GM21825 (cell line): ENCODE measurements around the gene CCT8.
"Not testable (repeated sequence)": the region's sequence is repeated elsewhere in the genome, so short reads cannot be mapped to it uniquely, and the experiment has no call there.

Experiments used
- ATAC-seq: cut with Tn5 transposase; IDR thresholded peaks from one replicate; pipeline ENCODE4 v1.9.1; 2021; ENCODE audit warnings: mild to moderate bottlenecking, moderate library complexity; ENCODE audit not compliant: unreplicated experiment

CCT8 gene

DNA sequence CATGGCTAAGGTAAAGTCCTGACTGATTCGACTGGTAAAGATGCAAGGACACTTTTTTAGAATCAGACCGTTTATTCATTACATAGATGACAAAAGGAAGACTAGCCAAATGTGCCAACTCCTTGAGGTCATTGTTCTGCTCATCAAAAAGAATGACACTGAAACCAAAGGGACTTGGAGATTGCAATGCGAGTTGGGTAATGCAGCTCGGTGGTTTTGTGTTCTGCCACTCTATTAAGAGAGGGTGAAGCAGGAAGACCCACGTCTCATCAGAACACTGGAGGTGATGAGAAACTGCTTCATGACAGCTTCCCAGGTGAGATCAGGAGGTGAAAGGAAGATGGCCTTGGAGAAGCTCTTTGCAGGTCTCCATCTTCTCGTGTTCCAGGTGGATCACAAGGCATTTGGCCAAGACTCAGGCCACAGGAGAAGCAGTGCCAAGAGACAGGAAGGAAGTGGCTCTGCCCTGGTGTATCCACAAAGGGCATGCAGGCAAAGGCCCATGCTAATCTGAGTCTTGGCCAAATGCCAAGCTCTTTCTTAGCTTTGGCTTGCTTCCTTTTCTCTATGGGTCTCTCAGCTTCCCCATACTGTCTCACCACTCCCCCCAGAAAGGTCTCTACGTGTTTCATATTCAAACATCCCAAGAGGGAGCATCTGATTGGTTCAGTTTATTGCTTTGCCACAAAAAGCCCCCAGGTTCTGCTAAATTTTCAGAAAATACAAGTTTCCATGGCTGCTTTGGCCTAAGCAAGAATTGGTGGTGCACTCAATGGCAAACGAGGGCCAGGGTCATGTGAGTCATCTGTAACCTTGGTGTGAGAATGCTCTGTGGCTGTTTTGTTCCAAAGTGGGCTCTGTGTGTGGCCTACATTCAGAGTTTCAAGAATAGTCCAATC, 5.7 kb upstream of the CCT8 start:
- peak; percentile 44 for ATAC-seq

DNA sequence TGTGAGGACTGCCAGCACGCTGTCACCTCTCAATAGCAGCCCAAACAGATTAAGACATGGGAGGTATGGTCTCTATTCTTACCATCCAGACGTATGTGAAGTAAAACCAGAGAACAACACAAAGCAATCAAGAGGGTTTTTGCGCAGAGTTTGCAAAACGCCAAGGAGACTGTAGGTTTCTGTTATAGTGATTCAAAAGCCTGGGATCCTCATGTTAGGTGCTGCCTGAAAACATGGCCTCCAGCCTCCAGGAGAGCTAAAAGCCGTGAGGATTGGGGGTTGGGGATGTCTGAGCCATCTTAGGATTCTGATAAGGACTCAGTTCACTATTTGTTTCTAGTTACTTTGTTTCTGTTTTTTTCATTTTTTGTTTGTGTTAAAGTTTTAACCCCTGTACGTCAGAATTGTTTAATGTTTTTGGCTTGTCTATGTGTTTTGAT, 4.2 kb upstream of the CCT8 start:
- ATAC-seq = no peak

DNA sequence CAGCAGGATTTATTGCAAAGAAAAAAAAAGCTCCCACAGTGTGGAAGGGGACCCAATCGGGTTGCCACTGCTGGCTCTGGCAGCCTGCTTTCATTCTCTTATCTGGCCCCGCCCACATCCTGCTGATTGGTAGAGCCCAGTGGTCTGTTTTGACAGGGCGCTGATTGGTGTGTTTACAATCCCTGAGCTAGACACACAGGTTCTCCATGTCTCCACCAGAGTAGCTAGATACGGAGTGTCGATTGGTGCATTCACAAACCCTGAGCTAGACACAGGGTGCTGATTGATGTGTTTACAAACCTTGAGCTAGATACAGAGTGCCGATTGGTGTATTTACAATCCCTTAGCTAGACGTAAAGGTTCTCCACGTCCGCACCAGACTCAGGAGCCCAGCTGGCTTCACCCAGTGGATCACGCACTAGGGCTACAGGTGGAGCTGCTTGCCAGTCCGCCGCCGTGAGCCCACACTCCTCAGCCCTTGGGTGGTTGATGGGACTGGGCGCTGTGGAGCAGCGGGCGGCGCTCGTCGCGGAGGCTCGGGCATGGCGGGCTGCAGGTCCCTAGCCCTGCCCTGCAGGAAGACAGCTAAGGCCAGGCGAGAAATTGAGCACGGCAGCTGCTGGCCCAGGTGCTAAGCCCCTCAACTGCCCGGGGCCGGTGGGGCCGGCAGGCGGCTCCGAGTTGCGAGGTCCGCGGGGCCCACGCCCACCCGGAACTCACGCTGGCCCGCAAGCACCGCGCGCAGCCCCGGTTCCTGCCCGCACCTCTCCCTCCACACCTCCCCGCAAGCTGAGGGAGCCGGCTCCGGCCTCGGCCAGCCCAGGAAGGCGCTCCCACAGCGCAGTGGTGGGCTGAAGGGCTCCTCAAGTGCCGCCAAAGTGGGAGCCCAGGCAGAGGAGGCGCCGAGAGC, 3.5 kb upstream of the CCT8 start:
- ATAC-seq = not testable (repeated sequence)

DNA sequence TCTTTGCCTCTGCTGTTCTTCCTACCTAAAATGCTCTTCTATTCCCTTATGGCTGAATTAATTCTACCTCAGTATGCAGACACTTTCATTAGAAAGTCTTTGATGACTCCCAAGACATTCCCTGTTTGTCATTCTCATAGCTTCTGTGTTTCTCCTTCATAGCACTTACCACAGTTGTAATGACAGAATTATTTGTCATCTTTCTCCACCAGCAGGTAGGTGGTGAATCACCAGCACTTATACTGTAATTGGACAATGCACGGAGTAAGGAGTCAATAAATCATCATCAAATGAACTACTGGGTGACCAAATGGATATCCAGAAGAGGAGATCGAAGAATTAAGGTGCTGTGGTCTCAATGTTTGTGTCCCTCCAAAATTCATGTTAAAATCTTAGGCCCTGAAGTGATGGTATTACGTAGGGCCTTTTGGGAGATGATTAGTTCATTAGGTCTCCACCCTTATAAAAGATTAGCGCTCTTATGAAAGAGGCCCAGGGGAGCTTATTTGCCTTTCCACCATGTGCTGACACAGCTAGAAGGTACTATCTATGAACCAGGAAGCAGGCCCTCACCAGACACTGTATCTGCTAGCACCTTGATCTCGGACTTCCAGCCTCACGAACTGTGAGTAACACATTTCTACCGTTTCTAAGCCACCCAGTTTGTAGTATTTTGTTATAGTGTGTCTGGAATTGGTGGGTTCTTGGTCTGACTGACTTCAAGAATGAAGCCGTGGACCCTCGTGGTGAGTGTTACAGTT, 2.4 kb upstream of the CCT8 start:
- ATAC-seq = no peak

DNA sequence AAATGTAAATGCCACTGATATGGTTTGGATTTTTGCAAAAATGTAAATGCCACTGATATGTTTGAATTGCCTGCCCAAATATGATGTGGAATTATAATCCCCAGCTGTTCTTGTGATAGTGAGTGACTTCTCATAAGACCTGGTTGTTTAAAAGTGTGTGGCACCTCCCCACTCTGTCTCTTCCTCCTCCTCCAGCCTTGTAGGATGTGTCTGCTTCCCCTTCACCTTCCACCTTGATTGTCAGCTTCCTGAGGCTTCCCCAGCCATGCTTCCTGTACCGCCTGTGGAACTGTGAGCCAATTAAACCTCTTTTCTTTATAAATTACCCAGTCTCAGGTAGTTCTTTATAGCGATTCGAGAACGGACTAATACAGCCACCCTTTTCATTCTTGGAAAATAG, 1.3 kb upstream of the CCT8 start:
- ATAC-seq = no peak

DNA sequence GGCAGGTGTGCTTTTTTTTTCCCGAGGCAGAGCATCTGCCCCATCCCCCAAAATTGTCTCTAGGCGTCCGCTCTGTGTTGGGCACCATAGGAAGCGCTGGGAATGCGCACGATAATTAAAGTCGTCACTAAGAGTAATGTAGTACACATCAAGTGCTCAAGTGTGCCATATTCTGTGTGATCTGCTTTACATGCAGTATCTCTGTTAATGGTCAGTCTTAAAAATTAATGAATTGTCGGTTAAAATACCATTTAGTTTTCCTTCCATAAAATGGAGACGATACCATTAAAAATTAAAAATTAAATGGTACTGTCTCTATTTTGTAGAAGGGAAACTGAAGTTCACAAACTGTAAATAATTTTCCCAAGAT, 544 bp upstream of the CCT8 start:
- peak; percentile 5 for ATAC-seq

DNA sequence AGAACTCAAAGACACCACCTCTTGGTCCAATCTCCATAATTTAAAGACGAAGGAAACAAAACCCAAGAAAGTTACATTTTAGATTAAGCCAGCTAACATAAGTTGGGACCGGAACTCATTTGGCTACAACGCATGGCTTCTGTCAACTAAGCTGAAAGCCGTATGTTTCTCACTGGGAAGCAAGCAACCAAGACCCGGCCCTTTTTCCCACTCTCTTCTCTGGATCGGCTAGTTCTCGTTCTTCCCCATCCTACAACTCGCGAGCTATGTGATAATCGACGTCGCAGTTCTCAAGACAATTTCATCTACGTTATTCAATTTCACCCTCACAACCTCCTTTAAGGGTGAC, 601 bp downstream of the CCT8 start:
- peak; percentile 1 for ATAC-seq

DNA sequence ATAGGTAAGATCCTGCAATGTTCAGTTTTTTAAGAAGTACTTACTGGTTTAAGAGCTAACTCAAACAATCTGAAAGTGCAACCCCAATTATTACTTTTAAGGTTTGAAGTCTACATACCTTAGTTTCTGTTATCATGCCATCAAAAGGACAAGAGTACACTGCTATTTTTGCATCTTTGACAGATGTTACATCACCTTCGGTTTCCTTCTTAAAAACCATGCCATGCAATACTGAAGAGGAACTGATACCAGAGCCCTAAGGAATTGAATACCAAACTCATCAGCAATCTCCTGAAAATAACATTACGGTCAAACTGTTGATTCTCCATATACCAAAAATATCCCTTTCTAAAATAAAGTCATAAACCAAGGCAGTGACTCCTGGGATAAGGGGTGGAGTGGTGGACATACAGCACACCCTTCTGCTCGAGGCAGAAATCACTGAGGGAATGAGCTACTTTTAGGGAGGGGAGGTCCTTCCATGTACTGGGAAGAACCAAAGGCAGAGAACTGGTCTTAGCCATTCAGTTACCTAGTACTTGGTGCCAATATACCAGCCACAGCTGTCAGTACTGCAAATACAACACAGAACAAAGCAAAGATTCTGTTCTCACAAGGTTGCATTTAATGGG, 8.5 kb downstream of the CCT8 start:
- ATAC-seq = peak; percentile 95

DNA sequence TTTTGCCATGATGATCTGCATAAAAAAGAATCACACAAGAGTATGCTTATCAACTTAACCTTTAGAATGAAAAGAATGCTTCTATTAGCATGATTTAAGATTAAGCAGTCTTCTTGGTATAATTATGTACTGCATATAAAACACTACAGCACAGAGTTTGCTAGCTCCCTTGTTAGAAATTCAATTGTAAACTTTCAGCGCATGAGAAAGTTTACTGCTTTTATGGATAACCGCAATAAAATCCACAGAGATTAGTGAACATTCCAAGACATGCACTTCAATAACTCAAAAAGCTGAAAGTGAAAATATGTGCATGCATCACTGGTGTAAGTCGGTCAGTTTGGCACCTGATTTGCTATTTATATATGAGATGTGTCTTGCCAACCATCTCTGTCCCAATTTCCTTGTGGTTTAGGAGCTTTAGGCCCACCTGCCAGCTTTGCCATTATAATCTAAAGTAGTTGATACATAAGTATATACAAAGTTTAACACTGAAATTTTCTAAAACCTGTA, 16.9 kb downstream of the CCT8 start:
- ATAC-seq = no peak

DNA sequence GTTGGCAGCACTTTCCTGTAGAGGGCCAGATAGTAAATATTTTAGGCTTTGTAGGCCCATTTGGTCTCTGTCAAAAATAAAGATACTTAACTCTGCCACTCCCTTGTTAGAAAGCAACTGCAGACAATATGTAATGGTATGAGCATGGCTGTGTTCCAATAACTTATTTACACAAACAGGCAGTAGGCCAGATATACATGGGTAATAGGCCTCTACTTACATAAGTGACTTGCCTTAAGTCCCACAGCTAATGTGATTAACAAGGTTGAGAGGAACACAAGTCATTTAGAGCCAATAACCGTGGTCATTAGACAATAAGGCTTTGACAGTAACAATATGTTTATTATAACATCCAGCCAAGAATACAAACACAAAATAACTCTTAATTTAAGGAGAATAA, 17.4 kb downstream of the CCT8 start:
- ATAC-seq = no peak

DNA sequence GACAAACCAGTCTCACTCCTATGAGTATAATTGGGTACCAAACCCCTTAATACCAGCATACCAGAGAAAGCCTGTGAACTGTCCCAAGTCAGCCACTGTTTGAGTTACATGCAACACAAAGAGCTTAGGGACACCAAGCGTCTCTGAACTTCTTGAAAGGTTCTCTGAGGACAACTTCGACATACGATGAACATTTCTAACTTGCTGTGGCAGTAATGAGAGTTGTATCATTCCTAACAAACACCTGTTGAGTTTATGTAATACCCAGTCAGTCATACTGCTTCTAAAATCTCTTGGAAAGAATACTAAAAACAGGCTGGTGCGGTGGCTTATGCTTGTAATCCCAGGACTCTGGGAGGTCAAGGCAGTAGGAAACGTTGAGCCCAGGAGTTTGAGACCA, 18.4 kb downstream of the CCT8 start:
- ATAC-seq = no peak

DNA sequence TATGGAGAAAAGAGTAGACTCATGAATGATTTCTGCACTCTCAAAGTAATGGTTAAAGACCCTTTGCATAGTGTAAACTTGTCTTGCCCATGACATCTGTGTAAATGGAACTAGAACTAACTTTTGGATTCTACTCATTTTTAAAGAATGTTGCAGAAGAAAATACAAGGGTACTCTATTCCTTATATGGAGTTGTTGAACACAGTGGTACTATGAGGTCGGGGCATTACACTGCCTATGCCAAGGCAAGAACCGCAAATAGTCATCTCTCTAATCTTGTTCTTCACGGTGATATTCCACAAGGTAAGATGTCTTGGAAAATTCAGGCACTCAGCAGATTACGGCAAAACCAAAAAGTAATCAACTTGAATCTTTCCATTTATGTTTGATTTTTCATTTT, 19.8 kb downstream of the CCT8 start:
- no peak for ATAC-seq

DNA sequence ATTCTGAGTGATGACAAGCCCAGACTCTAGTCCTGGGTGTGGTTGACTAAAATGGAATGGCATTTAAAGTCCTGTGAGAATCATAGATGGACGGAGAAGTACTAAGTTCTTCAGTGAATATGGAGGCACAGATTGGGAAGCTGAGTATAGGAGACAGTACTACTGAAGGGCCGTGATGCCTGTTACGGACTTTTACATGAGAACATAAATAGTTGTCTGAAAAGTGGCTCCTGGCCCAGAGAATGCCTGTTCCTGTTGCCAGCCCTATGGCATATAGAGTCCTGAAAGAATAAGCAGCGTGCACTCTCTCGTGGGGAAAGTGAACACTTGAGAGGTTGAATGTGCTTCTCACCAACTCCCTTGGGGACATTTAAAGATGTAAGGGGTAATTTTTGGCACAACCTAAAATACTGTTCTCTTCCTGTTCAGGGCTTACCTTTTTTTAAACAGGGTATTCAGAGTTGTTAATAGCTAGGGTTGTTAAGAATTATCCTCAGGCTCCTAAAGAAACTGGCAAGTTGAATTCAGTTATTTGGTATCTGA, 20.4 kb downstream of the CCT8 start:
- no peak for ATAC-seq

DNA sequence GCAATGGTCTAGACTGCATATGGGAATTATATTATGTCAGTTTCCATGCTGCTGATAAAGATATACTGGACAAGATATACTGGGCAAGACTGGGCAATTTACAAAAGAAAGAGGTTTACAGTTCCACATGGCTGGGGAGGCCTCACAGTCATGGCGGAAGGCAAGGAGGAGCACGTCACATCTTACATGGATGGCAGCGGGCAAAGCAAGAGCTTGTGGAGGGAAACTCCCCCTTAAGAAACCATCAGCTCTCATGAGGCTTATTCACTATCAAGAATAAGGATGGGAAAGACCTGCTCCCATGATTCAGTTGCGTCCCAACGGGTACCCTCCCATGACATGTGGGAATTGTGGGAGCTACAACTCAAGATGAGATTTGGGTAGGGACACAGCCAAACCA, 21.2 kb downstream of the CCT8 start:
- no peak for ATAC-seq

DNA sequence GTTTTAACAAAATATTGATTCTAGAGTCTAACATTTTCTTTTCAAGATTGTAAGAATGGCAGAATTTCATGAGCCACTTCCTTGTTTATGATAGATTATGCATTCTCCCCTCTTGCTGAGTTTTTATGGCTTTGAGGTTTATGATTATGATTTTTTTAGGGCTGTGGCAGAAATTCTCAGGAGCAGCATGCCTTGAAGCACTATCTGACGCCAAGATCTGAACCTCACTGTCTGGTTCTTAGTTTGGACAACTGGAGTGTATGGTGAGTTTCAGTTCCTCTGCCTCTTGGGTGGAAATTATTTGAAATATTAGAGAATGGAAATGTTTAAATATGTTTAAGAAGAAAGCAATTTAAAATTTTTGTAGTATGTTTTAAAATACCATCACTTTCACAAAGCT, 38.8 kb downstream of the CCT8 start:
- ATAC-seq = no peak

DNA sequence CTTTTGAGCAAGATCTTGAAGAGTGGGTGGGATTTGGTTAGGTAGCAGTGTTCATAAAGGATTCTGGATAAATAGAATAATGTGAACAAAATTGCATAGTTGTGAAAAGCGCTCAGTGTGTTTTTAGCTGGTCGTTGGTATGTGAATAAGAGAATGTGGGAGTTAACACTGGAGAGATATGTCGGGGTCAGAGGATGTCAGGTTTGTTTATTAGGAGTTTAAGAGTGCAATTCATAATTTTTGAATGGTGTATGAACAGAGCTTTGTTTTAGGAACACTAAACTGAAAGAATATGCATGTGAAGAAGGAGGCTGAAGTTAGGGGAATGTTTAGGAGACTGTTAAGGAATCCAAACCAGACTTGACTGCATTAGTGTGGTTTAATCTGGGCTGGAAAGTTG, 39.6 kb downstream of the CCT8 start:
- no peak for ATAC-seq

DNA sequence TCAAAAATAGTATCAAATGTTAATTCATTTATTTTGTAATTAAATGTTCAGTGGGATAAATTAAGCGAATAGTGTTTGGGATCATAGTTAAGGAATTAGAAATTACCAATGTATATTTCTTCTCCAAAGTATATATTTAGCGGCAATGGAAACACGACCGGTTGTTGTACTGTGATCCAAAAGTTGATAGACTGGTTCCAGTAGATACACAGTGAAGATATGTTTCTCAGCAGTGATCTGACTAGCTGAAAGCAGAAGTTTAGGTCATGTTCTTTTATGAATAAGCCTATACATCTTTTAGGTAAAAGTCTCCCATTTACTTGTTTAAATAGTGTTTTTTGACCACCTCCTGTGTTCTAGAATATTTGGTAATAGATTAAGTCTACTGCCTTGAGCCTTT, 40.1 kb downstream of the CCT8 start:
- no peak for ATAC-seq

DNA sequence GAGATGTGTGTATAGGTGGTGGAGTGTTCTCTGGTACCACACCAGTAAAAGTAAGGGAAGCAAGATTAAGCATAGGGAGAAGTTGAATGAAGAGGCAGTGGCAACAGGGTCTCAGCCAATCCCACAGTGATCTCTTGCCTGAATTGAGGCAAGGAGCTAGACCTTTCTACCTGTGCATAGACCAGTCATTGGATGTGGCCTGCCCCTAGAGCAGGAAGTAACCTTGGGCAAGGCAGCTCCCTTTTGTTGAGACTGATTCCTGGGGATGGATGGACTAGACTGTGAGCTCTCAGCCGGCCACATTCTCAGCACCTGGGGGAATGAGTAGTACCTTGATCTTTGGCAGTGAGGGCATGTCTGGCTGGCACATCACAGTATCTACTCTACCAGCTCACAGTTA, 42.5 kb downstream of the CCT8 start:
- no peak for ATAC-seq

DNA sequence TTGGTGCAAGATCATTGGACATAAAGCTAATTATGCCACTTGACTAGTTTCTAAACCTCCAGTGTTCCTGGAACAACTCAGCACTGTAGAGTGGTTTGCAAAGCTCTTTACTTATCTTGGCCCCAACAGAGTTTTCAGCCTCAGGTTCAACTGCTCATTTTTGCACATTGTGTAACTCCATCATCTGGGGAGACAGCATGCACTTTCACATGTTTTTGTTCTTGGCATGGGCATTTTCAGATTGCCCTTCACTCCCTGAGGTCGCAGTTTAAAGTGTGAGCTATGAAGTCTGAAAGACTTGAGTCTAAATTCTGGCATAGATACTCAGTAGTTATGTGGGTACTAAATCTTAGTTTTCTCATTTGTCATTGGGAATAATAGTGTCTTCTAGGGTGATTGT, 43.9 kb downstream of the CCT8 start:
- no peak for ATAC-seq

DNA sequence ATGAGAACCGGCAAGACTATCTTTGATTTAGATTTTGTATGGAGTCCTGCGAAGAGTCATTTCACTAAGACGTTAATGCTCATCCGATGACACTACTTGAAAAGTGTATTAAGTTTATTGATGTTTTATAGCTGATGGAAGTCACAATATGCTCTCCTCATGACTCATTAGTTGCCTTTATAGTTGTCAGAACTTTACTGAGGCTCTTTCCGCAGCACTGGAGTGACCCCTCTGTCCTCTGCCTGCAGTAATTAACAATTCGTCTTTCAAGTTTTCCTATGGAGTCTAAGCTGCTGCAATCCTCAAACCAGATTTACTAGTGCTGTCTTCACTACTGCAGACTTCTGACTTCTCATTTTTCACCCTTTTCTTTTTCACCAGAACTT, 48.1 kb downstream of the CCT8 start:
- no peak for ATAC-seq
